ENCODE results near the gene OR7D2. TPM values are rescaled to one million over a fixed set of nuclear protein-coding genes. Genes with fewer than 3 reads are reported as not detected.

OR7D2 gene
- polyA plus RNA-seq, 2 of the 4 experiments (the other 2 are of a cell fraction): 0.03 TPM; not detected in 1

GRCh38 chr19:9156304-9156703 lies 22.5 kb upstream of the OR7D2 start:
- FAIRE-seq: no peak
- no peak for ATAC-seq
- DNase-seq (ENCODE audit: low read depth in 1 of 2, low spot score in 1 of 2): no peak
- ChIA-PET CTCF (no interaction called here), POLR2A (no interaction called here)
- Histone ChIP-seq H3K4me1 (no peaks in the 10 kb centered on the region), H3K4me2 (no peak overlapping the region), H3K27ac (no peak overlapping the region), H3K4me3 (no peak overlapping the region), H3K9me3 (peaks cover 92% of the 10 kb centered on the region)
- WGBS (ENCODE audit: missing lambda C conversion rate): 84% methylated on average over 1 of the region's 1 CpG
- TF ChIP-seq, protein P1, sequence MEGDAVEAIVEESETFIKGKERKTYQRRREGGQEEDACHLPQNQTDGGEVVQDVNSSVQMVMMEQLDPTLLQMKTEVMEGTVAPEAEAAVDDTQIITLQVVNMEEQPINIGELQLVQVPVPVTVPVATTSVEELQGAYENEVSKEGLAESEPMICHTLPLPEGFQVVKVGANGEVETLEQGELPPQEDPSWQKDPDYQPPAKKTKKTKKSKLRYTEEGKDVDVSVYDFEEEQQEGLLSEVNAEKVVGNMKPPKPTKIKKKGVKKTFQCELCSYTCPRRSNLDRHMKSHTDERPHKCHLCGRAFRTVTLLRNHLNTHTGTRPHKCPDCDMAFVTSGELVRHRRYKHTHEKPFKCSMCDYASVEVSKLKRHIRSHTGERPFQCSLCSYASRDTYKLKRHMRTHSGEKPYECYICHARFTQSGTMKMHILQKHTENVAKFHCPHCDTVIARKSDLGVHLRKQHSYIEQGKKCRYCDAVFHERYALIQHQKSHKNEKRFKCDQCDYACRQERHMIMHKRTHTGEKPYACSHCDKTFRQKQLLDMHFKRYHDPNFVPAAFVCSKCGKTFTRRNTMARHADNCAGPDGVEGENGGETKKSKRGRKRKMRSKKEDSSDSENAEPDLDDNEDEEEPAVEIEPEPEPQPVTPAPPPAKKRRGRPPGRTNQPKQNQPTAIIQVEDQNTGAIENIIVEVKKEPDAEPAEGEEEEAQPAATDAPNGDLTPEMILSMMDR (IDR thresholded peaks at IDR 0.05): no peak
- TF ChIP-seq SMC3 (IDR thresholded peaks at IDR 0.05): no peak
- TF ChIP-seq, protein P2, sequence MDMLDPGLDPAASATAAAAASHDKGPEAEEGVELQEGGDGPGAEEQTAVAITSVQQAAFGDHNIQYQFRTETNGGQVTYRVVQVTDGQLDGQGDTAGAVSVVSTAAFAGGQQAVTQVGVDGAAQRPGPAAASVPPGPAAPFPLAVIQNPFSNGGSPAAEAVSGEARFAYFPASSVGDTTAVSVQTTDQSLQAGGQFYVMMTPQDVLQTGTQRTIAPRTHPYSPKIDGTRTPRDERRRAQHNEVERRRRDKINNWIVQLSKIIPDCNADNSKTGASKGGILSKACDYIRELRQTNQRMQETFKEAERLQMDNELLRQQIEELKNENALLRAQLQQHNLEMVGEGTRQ (IDR thresholded peaks at IDR 0.05): no peak
- TF ChIP-seq CBX8 (IDR thresholded peaks at IDR 0.05): no peak
- TF ChIP-seq, protein P3, sequence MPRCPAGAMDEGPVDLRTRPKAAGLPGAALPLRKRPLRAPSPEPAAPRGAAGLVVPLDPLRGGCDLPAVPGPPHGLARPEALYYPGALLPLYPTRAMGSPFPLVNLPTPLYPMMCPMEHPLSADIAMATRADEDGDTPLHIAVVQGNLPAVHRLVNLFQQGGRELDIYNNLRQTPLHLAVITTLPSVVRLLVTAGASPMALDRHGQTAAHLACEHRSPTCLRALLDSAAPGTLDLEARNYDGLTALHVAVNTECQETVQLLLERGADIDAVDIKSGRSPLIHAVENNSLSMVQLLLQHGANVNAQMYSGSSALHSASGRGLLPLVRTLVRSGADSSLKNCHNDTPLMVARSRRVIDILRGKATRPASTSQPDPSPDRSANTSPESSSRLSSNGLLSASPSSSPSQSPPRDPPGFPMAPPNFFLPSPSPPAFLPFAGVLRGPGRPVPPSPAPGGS (IDR thresholded peaks at IDR 0.05): no peak
- TF ChIP-seq, protein P4, sequence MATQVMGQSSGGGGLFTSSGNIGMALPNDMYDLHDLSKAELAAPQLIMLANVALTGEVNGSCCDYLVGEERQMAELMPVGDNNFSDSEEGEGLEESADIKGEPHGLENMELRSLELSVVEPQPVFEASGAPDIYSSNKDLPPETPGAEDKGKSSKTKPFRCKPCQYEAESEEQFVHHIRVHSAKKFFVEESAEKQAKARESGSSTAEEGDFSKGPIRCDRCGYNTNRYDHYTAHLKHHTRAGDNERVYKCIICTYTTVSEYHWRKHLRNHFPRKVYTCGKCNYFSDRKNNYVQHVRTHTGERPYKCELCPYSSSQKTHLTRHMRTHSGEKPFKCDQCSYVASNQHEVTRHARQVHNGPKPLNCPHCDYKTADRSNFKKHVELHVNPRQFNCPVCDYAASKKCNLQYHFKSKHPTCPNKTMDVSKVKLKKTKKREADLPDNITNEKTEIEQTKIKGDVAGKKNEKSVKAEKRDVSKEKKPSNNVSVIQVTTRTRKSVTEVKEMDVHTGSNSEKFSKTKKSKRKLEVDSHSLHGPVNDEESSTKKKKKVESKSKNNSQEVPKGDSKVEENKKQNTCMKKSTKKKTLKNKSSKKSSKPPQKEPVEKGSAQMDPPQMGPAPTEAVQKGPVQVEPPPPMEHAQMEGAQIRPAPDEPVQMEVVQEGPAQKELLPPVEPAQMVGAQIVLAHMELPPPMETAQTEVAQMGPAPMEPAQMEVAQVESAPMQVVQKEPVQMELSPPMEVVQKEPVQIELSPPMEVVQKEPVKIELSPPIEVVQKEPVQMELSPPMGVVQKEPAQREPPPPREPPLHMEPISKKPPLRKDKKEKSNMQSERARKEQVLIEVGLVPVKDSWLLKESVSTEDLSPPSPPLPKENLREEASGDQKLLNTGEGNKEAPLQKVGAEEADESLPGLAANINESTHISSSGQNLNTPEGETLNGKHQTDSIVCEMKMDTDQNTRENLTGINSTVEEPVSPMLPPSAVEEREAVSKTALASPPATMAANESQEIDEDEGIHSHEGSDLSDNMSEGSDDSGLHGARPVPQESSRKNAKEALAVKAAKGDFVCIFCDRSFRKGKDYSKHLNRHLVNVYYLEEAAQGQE (IDR thresholded peaks at IDR 0.05): no peak
- TF ChIP-seq NPAS2 (CRISPR knock-in tag; IDR thresholded peaks at IDR 0.05; ENCODE audit: borderline replicate concordance): no peak

DNA sequence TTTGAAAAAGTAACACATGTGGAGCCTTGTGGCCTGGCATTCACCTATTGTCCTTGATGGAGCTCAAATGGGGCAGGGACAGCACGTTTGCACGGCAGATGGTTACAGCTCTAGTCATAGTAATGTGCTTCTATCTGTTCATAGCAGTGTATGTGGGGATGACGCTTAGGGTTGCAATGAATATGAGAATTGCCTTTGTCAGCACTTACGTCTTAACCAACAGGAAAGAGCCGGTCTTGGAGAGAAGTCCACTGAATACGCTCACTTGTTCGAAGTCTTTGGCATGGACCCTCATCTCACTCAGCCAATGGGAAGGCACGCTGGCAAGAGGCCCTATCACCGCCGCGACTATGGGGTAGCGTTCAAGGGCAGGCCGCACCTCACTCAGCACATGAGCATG lies 18.9 kb upstream of the OR7D2 start:
- Histone ChIP-seq H3K9me3 (peaks cover 96% of the 10 kb centered on the region), H3K4me2 (no peak overlapping the region), H3K27ac (no peak overlapping the region), H3K4me3 (no peak overlapping the region), H3K4me1 (no peaks in the 10 kb centered on the region)
- TF ChIP-seq CHD4 (IDR thresholded peaks at IDR 0.05; ENCODE audit: borderline replicate concordance): no peak
- peak; percentile 66 for TF ChIP-seq MAFK (IDR thresholded peaks at IDR 0.05; ENCODE audit: partially characterized antibody)
- no peak for TF ChIP-seq EP300 (IDR thresholded peaks at IDR 0.05)
- CTCF ChIA-PET: no interaction called here
- POLR2A ChIA-PET: no interaction called here
- ATAC-seq: no peak
- no peak for FAIRE-seq
- WGBS (ENCODE audit: missing lambda C conversion rate): 92% methylated on average over 13 of the region's 13 CpGs
- DNase-seq (ENCODE audit: low read depth in 1 of 2, low spot score in 1 of 2): no peak

DNA sequence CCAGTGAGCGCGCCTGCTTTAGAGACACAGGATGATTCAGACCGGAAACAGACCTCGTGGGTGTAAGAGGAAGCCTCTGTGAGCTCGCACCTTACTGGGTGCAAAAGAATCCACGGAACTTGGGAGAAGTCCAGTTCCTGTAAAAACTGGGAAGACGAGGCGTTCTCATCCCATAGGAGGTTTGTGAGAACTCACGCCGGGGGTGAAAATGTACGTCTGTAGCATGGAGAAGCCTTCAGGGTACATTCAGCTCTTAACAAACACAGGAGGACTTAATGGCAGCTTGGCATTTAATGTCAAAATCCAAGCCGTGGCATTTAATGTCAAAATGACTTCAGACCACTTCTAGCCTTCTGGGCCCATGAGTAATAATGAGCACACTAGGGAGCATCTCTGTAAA lies 17.4 kb upstream of the OR7D2 start:
- 92% methylated on average over 11 of the region's 12 CpGs for WGBS (ENCODE audit: missing lambda C conversion rate)
- Histone ChIP-seq H3K4me3 (no peak overlapping the region), H3K4me1 (no peaks in the 10 kb centered on the region), H3K27ac (no peak overlapping the region), H3K9me3 (peaks cover 93% of the 10 kb centered on the region), H3K4me2 (no peak overlapping the region)
- ATAC-seq (no peak), DNase-seq (ENCODE audit: low read depth in 1 of 2, low spot score in 1 of 2) (no peak), FAIRE-seq (no peak)
- POLR2A ChIA-PET: no interaction called here
- CTCF ChIA-PET: no interaction called here
- TF ChIP-seq NR3C1 (IDR thresholded peaks at IDR 0.05): no peak
- TF ChIP-seq RAD21 (conservative IDR thresholded peaks at IDR 0.05 in 1 of 2, IDR thresholded peaks at IDR 0.05 in 1 of 2): no peak
- no peak for TF ChIP-seq HOXB5 (CRISPR knock-in tag; IDR thresholded peaks at IDR 0.05)
- TF ChIP-seq SMC3 (IDR thresholded peaks at IDR 0.05): no peak
- no peak for TF ChIP-seq RNF2 (IDR thresholded peaks at IDR 0.05; ENCODE audit: borderline replicate concordance, low read depth)
- no peak for TF ChIP-seq HEYL (CRISPR knock-in tag; IDR thresholded peaks at IDR 0.05)
- TF ChIP-seq CBX2 (IDR thresholded peaks at IDR 0.05; ENCODE audit: borderline replicate concordance, low read depth): no peak
- TF ChIP-seq CBX8 (IDR thresholded peaks at IDR 0.05): no peak
- TF ChIP-seq MAZ (IDR thresholded peaks at IDR 0.05; ENCODE audit: borderline replicate concordance, low read depth, low read length): no peak
- no peak for TF ChIP-seq ZSCAN20 (CRISPR knock-in tag; IDR thresholded peaks at IDR 0.05)
- TF ChIP-seq, protein P4 (IDR thresholded peaks at IDR 0.05): no peak
- TF ChIP-seq, protein P1 (IDR thresholded peaks at IDR 0.05): no peak
- no peak for TF ChIP-seq GATA3 (IDR thresholded peaks at IDR 0.05; ENCODE audit: borderline replicate concordance)
- TF ChIP-seq NFE2L2 (conservative IDR thresholded peaks at IDR 0.05; ENCODE audit: low read length): no peak

All from A549 (cell line).